Central memory CD4-positive, alpha-beta T cell (primary cell): ENCODE data around the gene TIMM10B.
"Not testable (repeated sequence)": the region's sequence is repeated elsewhere in the genome, so short reads cannot be mapped to it uniquely, and the experiment has no call there.

Experiments used
- DNase-seq: peaks from one replicate; pipeline ENCODE4 v3.0.0; 2022

The TIMM10B gene

DNA sequence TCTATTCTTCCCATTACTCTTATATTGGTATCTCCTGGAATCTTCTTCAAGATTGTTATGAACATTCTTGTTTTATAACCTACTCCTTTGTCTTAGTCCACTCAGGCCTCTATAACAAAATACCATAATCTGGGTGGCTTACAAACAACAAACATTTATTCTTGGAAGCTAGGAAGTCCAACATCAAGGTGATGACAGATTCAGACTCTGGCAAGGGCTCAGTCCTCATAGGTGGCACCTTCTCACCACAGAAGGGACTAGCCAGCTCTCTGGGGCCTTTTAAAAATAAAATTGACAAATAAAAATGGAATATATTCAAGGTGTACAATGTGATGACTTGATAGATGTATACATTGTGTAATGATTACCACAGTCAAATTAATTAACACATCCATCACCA, 35.6 kb downstream of the TIMM10B start:
- DNase-seq = no peak

DNA sequence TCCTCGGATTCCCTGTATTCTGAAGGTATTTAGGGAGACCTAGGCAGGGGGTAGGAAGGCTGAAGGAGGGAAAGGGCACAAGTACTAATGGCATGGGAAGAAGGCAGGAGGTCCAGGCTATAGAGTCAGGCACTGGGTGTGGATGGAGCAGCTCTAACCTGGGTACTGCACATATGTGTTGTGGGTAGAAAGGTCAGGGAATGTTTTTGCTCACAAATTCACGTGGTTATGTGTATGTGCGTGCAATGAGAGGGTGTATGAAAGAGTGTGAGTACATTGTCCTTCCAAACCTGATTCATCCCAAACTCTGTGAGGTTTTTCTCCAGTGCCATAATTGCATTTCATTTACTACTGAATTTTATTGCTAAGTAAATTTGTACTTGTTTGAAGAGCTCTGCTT, 39.0 kb downstream of the TIMM10B start:
- no peak for DNase-seq

DNA sequence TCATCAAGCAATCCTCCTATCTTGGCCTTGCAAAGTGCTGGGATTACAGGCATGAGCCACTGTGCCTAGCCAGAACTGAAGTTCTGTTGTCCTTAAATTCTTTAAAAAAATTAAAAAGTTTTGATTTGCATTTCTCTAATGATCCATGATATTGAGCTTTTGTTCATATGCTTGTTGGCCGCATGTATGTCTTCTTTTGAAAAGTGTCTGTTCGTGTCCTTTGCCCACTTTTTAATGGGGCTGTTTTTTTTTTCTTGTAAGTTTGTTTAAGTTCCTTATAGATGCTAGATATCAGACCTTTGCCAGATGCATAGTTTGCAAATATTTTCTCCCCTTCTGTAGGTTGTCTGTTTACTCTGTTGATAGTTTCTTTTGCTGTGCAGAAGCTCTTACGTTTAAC, 40.6 kb downstream of the TIMM10B start:
- not testable (repeated sequence) for DNase-seq

GRCh38 chr11:6523253-6523652, 42.0 kb downstream of the TIMM10B start:
- no peak for DNase-seq

DNA sequence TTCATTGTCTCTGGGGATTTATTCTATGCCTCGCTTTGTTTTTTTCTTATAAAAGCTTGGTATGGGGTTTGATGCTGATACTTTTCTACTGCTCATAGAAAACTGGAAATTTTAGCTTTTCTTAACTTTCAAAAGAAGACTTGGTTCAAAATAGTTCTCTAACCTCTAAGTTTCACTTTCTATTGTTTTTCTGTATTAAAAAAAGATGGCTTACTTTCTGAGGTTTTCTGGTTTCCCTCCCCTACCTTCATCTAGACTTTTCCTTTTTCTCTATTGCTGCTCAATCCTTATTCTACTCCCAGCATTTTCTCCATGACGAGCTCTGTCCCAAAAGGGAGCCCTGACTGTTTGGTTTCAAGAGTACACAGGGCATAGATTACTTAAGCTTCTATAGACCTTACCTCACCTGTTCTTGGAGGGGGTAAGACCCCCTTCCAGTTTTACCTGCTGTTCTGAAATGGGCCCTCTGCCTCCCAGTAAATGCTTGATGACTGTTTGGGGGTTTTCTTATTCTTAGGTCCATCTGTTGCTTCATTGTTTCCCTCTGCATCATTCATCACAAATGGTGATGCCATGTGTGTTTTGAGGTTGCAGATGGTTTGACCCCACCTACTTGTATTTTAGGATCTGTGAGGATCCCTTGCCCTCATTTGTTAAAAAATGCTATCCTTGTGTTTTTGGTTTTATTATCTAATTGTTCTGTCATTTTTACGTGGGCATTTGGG, 45.3 kb downstream of the TIMM10B start:
- no peak for DNase-seq

- DNase-seq = no peak
Observed at GRCh38 chr11:6529266-6529665, 48.0 kb downstream of the TIMM10B start.

- no peak for DNase-seq
Observed at GRCh38 chr11:6530848-6531247, 49.5 kb downstream of the TIMM10B start.

DNA sequence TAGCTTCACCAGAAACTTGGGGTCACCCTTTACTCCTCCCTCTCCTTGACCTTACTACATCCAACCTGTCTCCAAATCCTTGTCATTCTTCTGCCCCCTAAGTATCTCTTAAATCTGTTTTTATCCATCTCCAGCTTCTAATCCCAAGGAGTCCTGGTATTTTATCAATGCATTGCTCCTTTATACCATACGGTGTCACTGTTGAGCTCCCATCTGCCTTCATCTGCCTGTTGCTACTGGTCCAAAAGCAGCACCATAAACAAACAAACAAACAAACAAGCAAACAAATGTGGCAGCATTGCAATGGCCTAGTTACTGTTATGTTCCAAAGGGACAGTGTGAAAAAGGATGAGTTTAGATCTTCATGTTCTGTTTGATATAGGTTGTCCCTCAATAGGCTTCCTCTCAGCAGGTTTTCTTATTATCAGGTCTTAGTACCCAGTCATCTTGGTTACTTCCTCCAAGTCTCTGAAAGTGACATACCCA, 50.0 kb downstream of the TIMM10B start:
- peak; percentile 39 for DNase-seq
